Measurements from ENCODE around the gene GGT7.
"Not testable (repeated sequence)": the region's sequence is repeated elsewhere in the genome, so short reads cannot be mapped to it uniquely, and the experiment has no call there.

The GGT7 gene, protein sequence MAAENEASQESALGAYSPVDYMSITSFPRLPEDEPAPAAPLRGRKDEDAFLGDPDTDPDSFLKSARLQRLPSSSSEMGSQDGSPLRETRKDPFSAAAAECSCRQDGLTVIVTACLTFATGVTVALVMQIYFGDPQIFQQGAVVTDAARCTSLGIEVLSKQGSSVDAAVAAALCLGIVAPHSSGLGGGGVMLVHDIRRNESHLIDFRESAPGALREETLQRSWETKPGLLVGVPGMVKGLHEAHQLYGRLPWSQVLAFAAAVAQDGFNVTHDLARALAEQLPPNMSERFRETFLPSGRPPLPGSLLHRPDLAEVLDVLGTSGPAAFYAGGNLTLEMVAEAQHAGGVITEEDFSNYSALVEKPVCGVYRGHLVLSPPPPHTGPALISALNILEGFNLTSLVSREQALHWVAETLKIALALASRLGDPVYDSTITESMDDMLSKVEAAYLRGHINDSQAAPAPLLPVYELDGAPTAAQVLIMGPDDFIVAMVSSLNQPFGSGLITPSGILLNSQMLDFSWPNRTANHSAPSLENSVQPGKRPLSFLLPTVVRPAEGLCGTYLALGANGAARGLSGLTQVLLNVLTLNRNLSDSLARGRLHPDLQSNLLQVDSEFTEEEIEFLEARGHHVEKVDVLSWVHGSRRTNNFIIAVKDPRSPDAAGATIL

DNA sequence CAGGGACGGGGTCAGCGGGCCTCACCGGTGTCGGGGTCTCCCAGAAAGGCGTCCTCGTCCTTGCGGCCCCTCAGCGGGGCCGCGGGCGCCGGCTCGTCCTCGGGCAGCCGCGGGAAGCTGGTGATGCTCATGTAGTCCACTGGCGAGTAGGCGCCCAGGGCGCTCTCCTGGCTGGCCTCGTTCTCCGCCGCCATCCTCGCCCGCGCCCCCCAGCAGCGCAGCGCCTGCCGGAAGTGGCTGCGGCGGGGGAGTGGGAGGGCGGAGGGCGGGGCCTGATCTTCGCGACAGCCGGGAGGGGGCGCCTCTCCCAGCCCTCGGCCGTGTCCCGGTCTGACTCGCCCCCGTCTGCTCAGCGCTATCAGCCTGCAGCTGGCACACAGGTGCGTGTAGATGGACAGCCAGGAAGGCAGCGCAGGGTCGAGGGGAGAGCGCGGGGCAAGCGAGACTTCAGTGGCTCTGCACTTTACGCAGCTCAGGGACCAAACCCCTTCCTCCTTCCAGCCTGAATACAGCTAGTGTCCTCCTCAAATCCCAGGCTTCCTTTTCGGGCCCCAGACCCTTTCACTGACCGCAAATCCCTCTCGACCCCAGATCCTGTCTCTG, at the start of gene GGT7:
Gene GGT7, minus strand, starts transcription at position 235 of the 603 bp plus-strand sequence. Its CDS starts 41 bp downstream, at position 194.
- DNase-seq, result peak; percentile 76

DNA sequence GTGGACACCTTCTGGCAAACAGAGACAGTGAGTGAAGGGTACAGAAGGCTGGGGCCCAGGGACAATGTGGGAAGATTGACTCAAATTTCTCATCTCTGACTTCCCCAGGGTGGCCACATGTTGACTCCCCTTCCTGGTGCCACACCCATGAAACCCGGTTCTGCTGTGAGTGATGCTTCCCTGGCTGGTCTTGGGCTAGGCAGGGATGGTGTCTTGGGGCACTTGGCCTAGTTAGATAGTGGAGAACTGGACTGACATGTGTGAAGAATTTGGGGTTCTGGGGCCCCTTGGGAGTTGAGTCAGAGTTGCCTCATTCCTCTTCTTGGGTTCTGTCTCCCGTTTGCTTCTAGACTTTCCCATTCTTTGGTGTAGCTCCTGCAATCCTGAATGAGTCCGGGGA, 48.8 kb upstream of the GGT7 start:
- no peak for DNase-seq

DNA sequence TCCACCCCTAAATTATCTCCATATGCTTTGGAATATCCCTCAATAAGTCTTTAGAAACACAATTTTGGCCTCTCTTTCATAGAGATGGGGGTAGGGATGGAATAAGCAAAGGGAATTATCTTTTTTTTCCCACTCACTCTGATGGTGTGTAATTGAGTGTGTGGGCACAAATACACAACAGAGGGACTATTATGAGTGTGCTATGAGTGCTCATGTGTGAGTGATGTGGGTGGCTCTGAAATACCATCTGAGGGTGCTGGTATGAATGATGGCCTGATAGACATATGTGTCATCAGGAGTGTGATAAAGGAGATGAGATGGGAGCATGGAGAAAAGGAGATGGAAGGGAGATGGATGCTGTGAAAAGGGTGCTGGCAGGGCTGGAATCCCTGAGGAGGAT, 47.4 kb upstream of the GGT7 start:
- DNase-seq, result no peak

DNA sequence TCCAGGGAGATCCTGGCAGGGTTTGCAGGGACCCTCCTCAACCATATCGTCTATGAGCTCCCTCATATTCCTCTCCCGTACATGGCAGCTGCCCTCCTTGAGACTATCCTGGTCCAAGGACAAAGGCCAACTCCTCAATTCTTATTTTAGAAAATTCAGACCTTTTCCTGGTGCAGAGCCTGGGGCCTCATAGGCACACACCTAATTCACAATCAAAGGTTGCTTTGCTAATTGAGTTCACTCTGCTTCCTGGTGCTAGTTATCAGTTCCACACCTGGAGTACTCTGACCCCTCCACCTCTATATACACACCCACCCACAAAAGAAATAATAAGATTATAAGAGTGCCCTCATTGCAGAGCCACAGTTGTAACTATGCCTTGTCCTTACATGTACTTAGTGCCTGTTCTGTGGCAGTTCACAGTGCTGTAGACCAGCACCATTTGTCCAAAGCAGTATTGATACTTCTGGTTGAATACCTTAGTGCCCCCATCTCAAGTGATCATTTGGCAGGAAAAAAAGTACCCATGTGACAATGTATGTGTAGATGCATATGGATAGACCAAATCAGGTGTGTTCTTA, 44.2 kb upstream of the GGT7 start:
- no peak for DNase-seq

DNA sequence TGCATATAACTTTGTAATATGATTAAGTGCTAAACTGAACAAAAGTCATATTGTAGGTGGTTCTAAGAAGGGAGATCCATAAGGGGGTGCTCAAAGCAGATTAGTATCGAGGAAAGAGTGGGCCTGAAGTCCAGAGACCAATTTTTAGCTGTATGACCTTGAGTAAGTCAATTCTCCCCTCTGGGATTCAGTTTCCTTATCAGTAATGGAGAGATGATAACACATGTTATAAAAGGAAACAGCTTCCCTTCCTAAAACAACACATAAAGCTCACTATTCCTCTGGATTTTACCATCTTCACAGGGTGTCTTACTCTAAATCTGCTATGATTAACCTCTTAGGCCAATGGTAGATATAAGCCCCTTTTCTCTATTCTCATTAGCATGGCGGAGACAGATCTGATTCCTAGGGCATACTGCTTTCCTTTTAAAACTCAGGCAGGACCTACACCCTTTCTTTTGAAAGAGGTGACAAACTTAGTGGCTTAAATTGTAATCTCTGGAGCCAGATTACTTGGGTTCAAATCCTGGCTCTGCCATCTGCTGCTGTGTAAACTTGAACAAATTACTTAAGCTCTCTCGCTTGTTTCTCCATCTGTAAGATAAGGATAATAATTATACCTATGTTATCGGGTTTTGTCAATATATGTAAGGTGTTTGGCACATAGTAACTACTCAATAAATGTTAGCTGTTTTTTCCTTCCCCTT, 43.2 kb upstream of the GGT7 start:
- DNase-seq, result no peak

DNA sequence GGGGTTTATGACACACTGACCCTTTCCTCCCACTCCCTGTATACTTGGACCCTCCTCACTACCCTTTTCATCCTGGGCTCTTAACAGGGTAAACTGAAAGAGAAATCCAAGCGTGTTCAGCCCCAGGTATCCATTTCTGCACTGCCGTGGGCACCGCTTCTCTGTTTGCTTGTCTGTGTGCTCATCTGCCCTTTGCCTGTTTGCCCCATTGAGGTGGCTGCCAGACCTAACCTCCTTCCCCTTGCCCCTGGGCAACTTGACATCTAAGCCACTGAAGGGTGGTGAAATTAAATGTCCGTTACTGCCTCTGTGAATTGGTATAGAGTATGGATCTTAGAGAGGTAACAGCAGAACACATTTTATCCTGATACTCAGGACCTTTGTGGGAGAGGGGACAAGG, 42.5 kb upstream of the GGT7 start:
- no peak for DNase-seq

DNA sequence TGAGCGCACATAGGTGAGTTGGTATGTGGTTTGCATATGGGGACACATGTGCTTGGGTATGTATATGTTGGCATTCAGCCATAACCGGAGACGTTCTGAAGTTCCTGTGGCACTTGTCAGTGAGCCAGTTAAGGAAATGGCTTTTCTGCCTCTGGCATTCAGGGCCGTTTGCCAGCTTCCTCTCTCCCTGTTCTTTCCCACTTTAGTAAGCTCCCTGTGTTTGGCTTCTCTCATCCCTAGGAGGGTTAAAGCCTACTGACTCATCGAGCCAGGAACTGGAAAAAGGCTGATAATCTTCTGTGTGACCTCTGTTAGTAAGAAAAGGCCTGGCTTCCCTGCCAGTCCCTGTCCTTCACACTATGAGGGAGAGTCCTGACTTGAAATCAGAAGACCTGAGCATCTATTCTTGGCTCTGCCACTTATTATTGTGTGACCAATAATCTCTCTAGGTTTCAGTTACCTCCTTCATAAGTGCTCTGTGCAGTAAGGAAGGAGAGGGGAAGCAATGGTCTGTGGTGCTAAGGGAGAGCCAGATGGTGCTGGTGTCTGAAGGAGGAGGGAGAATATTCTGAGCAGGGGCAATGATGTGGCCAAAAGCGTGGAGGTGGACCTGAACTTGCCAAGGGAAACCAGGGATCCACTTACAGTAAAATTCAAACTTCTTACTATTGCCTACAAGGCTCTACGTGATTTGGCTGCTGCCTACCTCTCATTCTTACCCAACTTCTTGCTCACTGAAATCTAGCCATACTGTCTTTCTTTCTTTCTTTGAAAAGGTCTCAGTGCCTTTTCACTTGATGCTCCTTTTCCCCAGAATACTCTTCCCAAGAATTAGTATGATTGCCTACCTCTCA, 35.2 kb upstream of the GGT7 start:
- peak; percentile 94 for DNase-seq

DNA sequence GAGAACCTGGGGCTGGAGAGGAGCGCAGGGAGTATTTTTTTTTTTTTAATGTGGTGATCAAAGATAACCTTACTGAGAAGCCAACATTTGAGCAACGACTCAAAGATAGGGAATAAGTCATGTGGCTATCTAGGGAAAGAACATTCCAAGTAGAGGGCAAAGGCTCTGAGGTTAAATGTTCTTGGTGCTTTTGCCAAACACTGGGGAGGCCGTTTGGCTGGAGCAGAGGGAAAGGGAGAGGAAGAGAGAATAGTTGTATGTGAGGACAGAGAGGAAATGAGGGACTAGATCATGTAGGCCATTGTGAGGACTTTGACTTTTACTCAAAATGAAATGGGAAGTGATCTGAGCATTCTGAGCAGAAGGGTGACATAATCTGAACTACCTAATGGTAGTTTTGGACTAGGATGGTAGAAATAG, 31.6 kb upstream of the GGT7 start:
- no peak for DNase-seq

DNA sequence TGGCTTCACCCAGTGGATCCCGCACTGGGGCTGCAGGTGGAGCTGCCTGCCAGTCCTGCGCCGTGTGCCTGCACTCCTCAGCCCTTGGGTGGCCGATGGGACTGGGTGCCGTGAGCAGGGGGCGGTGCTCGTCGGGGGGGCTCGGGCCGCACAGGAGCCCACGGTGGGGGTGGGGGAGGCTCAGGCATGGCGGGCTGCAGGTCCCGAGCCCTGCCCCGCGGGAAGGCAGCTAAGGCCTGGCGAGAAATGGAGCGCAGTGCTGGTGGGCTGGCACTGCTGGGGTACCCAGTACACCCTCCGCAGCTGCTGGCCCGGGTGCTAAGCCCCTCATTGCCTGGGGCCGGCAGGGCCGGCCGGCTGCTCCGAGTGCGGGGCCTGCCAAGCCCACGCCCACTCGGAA, 26.1 kb upstream of the GGT7 start:
- DNase-seq, result not testable (repeated sequence)

DNA sequence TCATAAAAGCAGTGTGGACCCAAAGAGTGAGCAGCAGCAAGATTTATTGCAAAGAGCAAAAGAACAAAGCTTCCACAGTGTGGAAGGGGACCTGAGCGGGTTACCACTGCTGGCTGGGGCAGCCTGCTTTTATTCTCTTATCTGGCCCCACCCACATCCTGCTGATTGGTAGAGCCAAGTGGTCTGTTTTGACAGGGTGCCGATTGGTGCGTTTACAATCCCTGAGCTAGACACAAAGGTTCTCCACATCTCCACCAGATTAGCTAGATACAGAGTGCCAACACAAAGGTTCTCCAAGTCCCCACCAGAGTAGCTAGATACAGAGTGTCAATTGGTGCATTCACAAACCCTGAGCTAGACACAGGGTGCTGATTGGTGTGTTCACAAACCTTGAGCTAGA, 25.5 kb upstream of the GGT7 start:
- not testable (repeated sequence) for DNase-seq

DNA sequence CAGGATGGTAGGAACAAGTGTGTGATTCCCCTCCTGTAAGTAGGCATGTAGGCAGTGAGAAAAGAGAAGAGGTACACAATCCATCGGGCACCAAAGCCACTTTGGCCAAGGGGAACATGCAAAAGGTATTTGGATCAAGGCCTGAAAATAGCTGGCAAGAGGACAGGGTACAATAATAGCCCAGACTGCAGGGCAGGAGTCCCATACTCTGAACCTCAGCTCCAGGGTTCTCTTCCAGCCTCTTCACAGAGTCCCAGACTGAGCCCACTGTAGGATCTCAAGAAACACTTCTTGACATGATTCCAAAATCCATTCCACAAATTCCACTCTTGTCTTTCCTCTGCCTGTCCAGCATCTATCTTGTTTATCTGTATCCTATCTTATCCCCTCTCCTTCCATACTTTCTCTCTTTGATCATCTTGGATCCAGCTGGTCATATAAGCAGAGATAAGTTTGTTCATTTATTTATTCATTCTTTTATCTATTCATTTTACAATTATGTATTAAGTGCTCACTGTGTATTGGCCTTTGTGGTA, 23.5 kb upstream of the GGT7 start:
- peak; percentile 24 for DNase-seq

DNA sequence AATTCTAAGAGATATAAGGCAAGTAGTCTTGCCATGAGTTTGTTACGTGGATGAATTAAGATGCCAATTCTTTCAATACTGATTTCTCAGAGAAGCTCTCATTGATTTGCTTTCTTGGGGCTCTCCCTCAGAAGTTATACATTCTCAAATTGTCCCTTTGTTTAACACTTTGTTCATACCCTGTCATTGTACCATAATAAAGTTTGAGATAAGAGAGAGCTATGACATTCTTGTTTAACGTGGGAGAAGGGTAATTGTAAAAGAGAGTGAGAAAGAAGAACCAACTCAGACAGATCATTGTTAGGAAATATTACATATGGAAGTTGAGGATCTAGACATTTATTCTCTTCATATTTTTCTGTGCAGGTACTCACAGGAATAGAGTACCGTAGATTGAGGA, 22.8 kb upstream of the GGT7 start:
- no peak for DNase-seq

DNA sequence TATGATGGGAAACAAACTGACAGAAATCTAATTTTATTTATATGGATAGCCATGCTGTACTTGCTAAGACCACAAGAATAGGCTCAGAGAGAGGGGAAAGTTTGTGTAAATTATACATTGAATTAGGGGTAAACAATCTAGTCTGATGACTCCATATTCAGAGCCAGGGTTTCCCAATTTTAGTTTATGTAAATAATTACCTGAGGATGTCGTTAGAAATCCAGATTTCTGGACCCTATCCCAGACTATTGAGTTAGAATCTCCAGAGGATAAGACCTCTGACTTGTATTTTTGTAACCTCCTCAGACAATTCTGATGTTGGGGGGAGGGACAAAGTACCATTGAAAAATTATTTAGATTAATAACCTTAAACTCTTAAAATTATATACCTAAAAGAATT, 22.1 kb upstream of the GGT7 start:
- no peak for DNase-seq

DNA sequence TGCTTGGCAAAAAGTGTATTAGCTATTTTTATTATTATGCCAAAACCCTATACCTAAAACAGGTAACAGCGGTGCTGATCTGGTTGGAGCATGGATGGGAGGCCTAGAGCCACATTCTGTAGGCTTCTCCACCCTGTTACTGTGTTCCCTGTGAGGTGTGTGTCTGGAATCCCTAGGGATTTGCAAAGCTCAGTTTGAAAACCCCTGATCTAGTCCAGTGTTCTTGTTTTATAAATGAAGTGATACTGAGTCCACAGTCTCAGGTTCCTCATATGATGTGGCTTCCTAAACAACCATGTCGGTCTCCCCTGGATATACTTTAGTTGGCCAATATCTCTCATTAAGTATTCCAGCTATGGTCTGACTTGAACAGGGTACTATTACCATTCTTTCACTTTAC, 20.0 kb upstream of the GGT7 start:
- DNase-seq, result no peak

DNA sequence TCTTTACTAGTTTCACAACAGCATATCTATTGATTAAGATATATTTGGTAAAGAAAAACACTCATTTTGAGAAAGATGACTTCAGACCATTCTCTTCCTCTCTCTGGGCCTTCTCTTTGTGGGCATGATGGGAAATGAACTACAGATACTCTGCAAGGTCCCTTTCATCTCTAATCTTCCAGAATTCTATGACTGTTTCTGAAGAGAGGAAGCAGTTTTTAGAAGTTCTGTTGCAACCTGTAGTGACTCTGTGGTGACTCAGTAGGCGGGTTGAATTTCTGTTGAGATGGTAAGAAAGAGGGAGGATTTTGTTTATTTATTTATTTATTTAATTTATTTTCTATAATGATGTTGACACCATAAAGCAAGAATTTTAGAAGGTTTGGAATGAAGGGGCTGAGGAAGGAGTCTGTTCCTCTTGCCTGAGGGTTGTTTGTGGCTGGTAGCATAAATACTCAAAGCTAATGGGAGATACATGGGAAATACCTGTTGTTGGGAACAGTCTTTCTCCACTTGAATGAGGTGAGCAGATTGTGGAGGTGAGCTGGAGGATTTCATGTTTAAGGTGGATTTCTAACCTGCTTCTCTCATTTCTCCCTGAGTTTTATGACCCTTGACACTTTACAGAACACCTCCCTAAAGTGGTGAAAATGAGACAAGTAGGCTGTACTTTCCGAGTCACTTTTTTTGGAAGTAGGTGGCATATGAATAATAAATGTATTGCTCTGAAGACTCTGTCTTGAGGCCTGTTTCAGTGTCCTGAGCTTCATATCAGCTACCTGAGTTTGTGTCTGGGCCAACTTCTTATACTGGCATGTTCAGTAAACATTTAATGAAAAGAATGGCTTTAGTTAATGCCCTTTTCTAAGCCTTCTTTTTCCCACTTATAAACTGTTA, 18.8 kb upstream of the GGT7 start:
- DNase-seq, result peak; percentile 67

DNA sequence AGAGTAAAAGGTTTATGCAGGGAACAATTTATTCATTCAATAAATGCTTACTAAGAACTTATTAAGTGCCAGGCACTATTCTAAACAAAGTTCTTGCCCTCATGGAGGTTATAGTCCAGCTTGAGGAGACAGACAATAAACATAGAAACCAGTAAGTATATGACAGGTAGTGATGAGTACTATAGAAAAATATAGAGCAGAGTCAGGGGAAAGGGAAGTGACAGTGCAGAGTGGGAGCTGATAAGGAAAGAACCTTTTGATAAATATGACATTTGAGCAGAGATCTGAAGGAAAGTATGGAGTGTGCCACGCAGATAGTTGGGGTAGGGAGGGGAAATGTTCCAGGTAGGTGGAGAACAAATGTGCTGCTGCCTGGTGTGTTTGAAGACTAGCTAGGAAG, 15.8 kb upstream of the GGT7 start:
- DNase-seq, result no peak

DNA sequence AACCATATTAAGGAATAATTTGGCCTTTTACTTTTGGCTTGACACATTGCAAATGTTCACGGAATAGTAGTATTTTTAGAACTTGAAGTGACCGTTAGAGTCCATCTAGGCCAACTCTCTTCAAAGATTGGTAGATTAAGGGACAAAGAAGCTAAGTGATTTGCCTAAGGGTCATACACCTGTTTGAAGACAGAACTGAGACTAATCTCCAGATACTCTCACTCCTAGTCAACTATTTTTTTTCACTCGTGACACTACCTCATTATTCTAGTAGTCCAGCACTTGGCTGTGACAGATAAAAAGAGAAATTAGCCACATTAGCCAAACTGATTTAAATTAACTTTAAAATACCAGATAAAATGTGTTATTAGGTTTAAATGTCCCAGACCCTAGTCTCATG, 14.4 kb upstream of the GGT7 start:
- DNase-seq, result no peak

DNA sequence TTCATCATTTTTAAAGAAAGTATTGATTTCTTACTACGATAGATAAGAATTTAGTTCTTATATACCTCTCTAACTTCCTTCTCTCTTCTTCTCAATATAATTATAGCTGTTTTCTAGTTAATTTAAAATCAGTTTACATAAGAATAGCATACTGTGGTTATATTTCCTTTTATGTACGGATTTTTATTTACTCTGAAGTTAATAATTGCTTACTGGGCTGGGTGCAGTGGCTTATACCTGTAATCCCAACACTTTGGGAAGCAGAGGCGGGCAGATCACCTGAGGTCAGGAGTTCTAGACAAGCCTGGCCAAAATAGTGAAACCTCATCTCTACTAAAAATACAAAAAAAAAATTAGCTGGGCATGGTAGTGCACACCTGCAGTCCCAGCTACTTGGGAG, 13.5 kb upstream of the GGT7 start:
- DNase-seq, result no peak

DNA sequence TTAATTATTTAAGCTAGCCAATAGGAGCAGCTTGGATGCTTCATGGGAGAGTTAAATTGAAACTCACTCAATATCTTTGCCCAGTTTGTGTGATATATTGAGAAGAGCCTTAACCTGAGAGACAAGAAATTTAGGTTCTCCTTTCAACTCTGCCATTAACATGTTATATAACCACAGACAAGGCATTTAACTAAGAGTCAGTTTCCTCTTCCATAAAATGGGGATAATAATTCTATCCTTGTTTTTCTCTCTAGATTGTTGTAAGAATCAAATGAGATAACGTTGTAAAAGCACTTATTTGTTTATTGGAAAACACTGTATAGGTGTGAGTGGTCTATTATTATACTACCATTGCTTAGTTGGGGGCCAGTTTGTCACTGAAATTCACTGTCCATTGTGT, 11.6 kb upstream of the GGT7 start:
- no peak for DNase-seq

DNA sequence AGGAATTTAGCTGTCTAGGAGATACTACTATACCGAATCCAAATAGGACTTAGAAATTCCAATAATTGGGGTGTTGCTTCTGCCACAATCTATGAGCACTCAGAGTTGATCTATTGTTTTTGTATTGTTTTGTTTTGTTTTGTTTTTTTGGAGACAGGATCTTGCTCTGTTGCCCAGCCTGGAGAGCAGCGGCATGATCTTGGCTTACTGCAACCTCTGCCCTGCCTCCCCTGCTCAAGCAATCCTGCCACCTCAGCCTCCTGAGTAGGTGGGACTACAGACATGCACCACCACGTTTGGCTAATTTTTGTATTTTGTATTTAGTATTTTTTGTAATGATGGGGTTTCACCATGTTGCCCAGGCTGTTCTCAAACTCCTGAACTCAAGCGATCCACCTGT, 11.2 kb upstream of the GGT7 start:
- no peak for DNase-seq

All from fibroblast of skin of right biceps (primary cell).